Skeletal muscle cell (primary cell): ENCODE measurements around the gene ATP8B4.

Source experiments
- DNase-seq: peaks from one replicate; pipeline ENCODE4 v3.0.0-alpha.2; 2010; ENCODE audit warnings: low read depth
- H3K4me3 ChIP-seq: 2 replicates; pipeline ENCODE4 v1.5.1; 2011; ENCODE audit warnings: low read depth, mild to moderate bottlenecking, control low read depth, low read length, moderate library complexity

ATP8B4 gene

GRCh38 chr15:50046159-50046558 is 72.9 kb downstream of the ATP8B4 start:
- DNase-seq, result no peak
- H3K4me3 ChIP-seq, result no peak overlapping the region

- no peak for DNase-seq
- no peak overlapping the region for H3K4me3 ChIP-seq
Observed at GRCh38 chr15:50044904-50045303, 74.1 kb downstream of the ATP8B4 start.

GRCh38 chr15:50044406-50044805 is 74.6 kb downstream of the ATP8B4 start:
- DNase-seq, result no peak
- no peak overlapping the region for H3K4me3 ChIP-seq

GRCh38 chr15:50042775-50043174 is 76.3 kb downstream of the ATP8B4 start:
- no peak for DNase-seq
- H3K4me3 ChIP-seq, result no peak overlapping the region

- DNase-seq, result no peak
- no peak overlapping the region for H3K4me3 ChIP-seq
Observed at GRCh38 chr15:50030456-50030855, 88.6 kb downstream of the ATP8B4 start.

GRCh38 chr15:50028326-50028725 is 90.7 kb downstream of the ATP8B4 start:
- no peak for DNase-seq
- no peak overlapping the region for H3K4me3 ChIP-seq

- H3K4me3 ChIP-seq, result no peak overlapping the region
- no peak for DNase-seq
Observed at GRCh38 chr15:50024281-50024680, 94.8 kb downstream of the ATP8B4 start.

- no peak overlapping the region for H3K4me3 ChIP-seq
- DNase-seq, result no peak
Observed at GRCh38 chr15:50018491-50018890, 100.5 kb downstream of the ATP8B4 start.

GRCh38 chr15:50017522-50017921 is 101.5 kb downstream of the ATP8B4 start:
- DNase-seq, result no peak
- H3K4me3 ChIP-seq, result no peak overlapping the region

GRCh38 chr15:50016951-50017350 is 102.1 kb downstream of the ATP8B4 start:
- no peak for DNase-seq
- no peak overlapping the region for H3K4me3 ChIP-seq

- no peak overlapping the region for H3K4me3 ChIP-seq
- no peak for DNase-seq
Observed at GRCh38 chr15:50012790-50013189, 106.2 kb downstream of the ATP8B4 start.

- no peak for DNase-seq
- no peak overlapping the region for H3K4me3 ChIP-seq
Observed at GRCh38 chr15:50009634-50010033, 109.4 kb downstream of the ATP8B4 start.

GRCh38 chr15:50003786-50004334 is 115.2 kb downstream of the ATP8B4 start:
- peak; percentile 55 for DNase-seq
- H3K4me3 ChIP-seq, result no peak overlapping the region

- H3K4me3 ChIP-seq, result no peak overlapping the region
- no peak for DNase-seq
Observed at GRCh38 chr15:49991587-49991986, 127.4 kb downstream of the ATP8B4 start.

GRCh38 chr15:49990835-49991545 is 128.0 kb downstream of the ATP8B4 start:
- H3K4me3 ChIP-seq, result no peak overlapping the region
- no peak for DNase-seq

- no peak overlapping the region for H3K4me3 ChIP-seq
- no peak for DNase-seq
Observed at GRCh38 chr15:49989498-49989897, 129.5 kb downstream of the ATP8B4 start.

- no peak for DNase-seq
- no peak overlapping the region for H3K4me3 ChIP-seq
Observed at GRCh38 chr15:49988766-49989165, 130.3 kb downstream of the ATP8B4 start.

GRCh38 chr15:49987896-49988295 is 131.1 kb downstream of the ATP8B4 start:
- no peak for DNase-seq
- H3K4me3 ChIP-seq, result no peak overlapping the region

GRCh38 chr15:49987198-49987785 is 131.7 kb downstream of the ATP8B4 start:
- no peak for DNase-seq
- no peak overlapping the region for H3K4me3 ChIP-seq

GRCh38 chr15:49986326-49986725 is 132.7 kb downstream of the ATP8B4 start:
- no peak for DNase-seq
- no peak overlapping the region for H3K4me3 ChIP-seq

- H3K4me3 ChIP-seq, result no peak overlapping the region
Observed at GRCh38 chr15:49985463-49985862, 133.6 kb downstream of the ATP8B4 start.

More at GRCh38 chr15:49985463-49985862, 133.6 kb downstream of the ATP8B4 start:
- no peak for DNase-seq
